GM19239 (cell line): Measurements from ENCODE around the gene ABHD12.

Source experiments
- DNase-seq: peaks from one replicate; pipeline ENCODE4 v3.0.0; 2011; ENCODE audit warnings: low spot score; ENCODE audit not compliant: insufficient read length
- FAIRE-seq: peaks from 2 replicates; lab custom pipeline; 2011; peaks lifted over from hg19 to GRCh38; lab: Jason Lieb, UNC

ABHD12 gene

DNA sequence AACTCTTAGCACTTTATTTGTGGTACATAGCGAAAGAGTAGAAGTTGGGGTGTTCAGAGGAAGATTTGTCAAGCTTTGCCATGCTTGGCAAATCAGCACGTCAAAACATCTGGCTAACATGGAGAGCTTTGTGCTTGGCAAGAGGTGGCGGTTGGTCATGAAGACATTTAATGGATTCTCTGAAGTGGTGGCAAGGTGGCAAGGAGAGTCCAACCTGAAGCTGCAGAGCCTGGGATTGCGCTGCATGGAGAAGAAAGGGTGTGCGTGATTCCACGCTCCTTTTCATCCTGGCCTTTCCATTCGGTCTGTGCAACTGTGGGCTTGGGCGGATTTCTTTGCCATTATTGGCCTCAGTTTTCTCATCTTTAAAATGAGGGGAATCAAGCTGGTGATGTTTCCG, 139.6 kb downstream of the ABHD12 start:
- FAIRE-seq (no peak), DNase-seq (no peak)

DNA sequence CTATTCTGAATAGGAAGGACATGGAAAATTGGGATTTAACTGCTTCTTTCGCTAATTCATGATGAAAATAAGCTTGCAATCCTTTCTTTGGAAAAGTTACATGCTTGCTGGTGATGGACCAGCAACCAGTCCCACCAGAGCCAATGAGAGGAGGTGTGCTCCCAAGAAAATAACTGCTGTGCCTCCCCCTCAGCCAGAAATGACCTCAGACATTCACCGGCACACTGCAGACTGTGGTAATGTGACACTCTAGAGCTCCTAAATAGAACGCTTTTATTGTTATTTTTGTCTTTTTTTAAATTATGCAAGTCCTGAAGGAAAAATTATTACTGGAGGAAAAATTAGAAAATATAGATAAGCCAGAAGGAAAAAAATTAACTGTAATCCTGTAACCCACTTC, 140.1 kb downstream of the ABHD12 start:
- no peak for FAIRE-seq
- DNase-seq: no peak
